Fibroblast of pulmonary artery (primary cell): ENCODE measurements around the gene MCM8.

Experiments used
- DNase-seq: peaks from one replicate; pipeline ENCODE4 v3.0.0-alpha.2; 2010; ENCODE audit warnings: low read depth
- H3K4me3 ChIP-seq: replicated peaks from 2 replicates; pipeline ENCODE4 v1.5.1; 2011; ENCODE audit warnings: low read depth, mild to moderate bottlenecking, control low read depth, low read length, moderate library complexity
- TF ChIP-seq, protein P1 (sequence below): IDR thresholded peaks from 2 replicates; pipeline ENCODE4 v1.5.1; 2011; ENCODE audit warnings: mild to moderate bottlenecking, control low read depth, low read length, inconsistent platforms; ENCODE audit errors: missing control alignments

Gene MCM8

GRCh38 chr20:5938456-5939029, 11.9 kb upstream of the MCM8 start:
- TF ChIP-seq, protein P1, sequence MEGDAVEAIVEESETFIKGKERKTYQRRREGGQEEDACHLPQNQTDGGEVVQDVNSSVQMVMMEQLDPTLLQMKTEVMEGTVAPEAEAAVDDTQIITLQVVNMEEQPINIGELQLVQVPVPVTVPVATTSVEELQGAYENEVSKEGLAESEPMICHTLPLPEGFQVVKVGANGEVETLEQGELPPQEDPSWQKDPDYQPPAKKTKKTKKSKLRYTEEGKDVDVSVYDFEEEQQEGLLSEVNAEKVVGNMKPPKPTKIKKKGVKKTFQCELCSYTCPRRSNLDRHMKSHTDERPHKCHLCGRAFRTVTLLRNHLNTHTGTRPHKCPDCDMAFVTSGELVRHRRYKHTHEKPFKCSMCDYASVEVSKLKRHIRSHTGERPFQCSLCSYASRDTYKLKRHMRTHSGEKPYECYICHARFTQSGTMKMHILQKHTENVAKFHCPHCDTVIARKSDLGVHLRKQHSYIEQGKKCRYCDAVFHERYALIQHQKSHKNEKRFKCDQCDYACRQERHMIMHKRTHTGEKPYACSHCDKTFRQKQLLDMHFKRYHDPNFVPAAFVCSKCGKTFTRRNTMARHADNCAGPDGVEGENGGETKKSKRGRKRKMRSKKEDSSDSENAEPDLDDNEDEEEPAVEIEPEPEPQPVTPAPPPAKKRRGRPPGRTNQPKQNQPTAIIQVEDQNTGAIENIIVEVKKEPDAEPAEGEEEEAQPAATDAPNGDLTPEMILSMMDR, result no peak
- no peak overlapping the region for H3K4me3 ChIP-seq
- DNase-seq, result no peak

DNA sequence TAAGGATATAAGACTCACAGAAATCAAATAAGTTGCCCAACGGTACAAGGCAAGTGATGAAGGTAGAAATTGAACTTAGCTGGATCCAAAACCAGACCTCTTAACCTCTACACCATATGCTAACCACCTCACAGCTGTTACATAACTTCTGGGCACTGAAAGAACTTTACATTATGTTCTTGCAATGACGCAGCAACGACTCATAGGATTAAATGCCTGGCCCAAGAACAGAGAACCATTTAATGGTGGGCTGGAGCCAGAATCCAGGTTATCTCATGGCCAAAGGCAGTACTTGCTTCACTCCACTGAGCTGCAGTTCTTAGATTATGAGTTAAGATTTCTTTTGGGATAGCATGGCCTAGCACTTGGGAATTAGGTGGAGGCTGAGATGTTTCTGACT, 4.5 kb upstream of the MCM8 start:
- TF ChIP-seq, protein P1, result no peak
- no peak overlapping the region for H3K4me3 ChIP-seq
- peak; percentile 64 for DNase-seq

DNA sequence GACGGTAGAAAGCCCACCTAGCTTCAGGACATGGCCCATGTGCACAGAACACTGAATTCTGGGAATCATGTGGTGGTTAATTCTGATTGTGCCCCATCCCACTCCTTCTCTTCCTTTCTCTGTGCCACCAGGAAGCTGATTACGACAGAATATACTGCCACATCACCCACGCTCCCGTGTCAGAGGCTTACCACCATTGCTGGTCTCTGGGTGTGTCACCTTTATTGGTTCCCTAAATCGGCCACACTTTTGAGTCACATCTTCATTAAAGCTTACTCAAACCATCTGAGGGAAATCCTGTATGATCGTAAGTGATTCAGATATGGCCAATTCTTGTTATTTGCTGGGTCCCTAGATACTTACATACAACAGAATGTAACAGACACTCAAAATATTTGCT, 3.2 kb upstream of the MCM8 start:
- no peak overlapping the region for H3K4me3 ChIP-seq
- DNase-seq, result no peak
- TF ChIP-seq, protein P1, result no peak

- TF ChIP-seq, protein P1, result no peak
- no peak for DNase-seq
- peak overlapping the region; percentile 88 for H3K4me3 ChIP-seq
Observed at GRCh38 chr20:5949943-5950270, 545 bp upstream of the MCM8 start.

DNA sequence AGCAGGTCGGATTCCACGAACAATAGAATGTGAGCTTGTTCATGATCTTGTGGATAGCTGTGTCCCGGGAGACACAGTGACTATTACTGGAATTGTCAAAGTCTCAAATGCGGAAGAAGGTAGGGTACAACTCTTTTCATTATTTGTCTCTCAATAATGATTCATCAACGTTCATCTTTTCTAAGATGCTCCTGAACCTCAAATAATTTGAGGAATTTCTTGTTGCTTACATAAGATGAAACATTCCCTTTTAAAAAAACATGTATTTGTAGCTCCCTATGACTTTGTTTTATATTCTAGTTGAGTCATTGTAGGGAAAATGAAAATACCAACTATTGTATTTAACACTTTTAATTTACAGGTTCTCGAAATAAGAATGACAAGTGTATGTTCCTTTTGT, 17.0 kb downstream of the MCM8 start:
- TF ChIP-seq, protein P1, result no peak
- no peak overlapping the region for H3K4me3 ChIP-seq
- no peak for DNase-seq

GRCh38 chr20:5968462-5968861, 18.0 kb downstream of the MCM8 start:
- DNase-seq, result no peak
- H3K4me3 ChIP-seq, result no peak overlapping the region
- TF ChIP-seq, protein P1, result no peak

DNA sequence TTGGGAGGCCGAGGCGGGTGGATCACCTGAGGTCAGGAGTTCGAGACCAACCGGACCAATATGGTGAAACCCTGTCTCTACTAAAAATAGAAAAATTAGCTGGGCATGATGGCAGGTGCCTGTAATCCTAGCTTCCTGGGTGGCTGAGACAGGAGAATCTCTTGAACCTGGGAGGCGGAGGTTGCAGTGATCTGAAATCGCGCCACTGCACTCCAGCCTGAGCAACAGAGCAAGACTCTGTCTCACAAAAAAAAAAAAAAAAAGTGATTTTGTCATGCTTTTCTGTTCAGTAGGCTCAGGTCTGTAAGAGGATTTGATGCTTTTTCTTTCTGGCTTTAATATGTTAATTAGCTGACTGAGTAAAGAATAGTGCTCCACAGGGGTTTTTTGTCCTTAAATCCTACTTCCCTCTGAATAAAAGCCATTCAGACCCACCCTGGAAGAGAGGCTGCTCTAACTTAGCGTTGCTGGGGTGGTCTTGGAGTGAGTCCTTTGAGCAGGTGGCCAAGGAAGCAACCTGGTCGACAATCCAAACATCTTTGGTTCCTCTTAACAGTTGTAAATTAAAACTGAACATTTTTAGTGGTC, 19.0 kb downstream of the MCM8 start:
- TF ChIP-seq, protein P1, result no peak
- H3K4me3 ChIP-seq, result no peak overlapping the region
- no peak for DNase-seq
